Measurements from ENCODE around the gene FAM217B.

DNA sequence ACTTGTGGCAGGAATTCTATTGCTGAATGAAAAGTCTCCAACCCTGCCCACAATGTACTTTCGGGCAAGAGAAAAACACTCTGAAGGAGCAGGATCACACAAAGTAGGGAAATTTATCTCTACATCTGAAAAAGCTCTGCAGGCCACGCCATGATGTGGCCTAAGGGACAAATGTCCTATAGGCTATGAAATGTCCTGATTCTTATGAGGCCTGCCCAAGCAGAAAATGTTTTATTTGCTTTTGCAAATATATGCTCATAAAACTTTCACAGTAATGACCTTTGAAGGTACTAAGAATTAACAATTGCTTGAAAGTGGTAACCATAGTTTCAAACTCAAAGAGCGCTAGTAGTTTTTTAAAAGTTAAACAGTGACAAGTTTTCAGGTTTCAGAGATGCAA lies 37.7 kb upstream of the FAM217B start:
- TF ChIP-seq, protein P1, sequence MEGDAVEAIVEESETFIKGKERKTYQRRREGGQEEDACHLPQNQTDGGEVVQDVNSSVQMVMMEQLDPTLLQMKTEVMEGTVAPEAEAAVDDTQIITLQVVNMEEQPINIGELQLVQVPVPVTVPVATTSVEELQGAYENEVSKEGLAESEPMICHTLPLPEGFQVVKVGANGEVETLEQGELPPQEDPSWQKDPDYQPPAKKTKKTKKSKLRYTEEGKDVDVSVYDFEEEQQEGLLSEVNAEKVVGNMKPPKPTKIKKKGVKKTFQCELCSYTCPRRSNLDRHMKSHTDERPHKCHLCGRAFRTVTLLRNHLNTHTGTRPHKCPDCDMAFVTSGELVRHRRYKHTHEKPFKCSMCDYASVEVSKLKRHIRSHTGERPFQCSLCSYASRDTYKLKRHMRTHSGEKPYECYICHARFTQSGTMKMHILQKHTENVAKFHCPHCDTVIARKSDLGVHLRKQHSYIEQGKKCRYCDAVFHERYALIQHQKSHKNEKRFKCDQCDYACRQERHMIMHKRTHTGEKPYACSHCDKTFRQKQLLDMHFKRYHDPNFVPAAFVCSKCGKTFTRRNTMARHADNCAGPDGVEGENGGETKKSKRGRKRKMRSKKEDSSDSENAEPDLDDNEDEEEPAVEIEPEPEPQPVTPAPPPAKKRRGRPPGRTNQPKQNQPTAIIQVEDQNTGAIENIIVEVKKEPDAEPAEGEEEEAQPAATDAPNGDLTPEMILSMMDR (IDR thresholded peaks at IDR 0.05; ENCODE audit: extremely low read depth in 1 of 2, insufficient read depth in 1 of 2, low read depth in 1 of 2, low read length in 2 of 2), result no peak
- no peak for TF ChIP-seq POLR2A (IDR thresholded peaks at IDR 0.05; ENCODE audit: low read depth, low read length)
- no peak for TF ChIP-seq MAX (IDR thresholded peaks at IDR 0.05; ENCODE audit: insufficient read depth, insufficient read length)
- no peak for TF ChIP-seq GATA2 (IDR thresholded peaks at IDR 0.05; ENCODE audit: insufficient read depth, insufficient read length, low read depth, low read length)
- no peak for TF ChIP-seq EZH2 (IDR thresholded peaks at IDR 0.05; ENCODE audit: borderline replicate concordance, low read depth, low read length, severe bottlenecking)

All from endothelial cell of umbilical vein (primary cell).